Lower leg skin (tissue), 4 donors: ENCODE measurements around the gene AANAT. TPM values are rescaled to one million over a fixed set of nuclear protein-coding genes. Genes with fewer than 3 reads are reported as not detected.

Experiments used
- DNase-seq, 2 donors: peaks; one replicate each; pipeline ENCODE4 v3.0.0-alpha.2; 2019; ENCODE audit warnings: low spot score in 2 of 2
- H3K4me3 ChIP-seq: fragments of 200-600 bp; sonication (generic); 2 replicates; pipeline ENCODE4 v1.5.1; 2017; ENCODE audit warnings: mild to moderate bottlenecking, low read depth; ENCODE audit not compliant: poor library complexity, severe bottlenecking
- CTCF ChIP-seq, 3 donors: fragments of 450-650 bp; IDR thresholded peaks; one replicate each; pipeline ENCODE4 v1.5.1; 2016; ENCODE audit warnings: antibody characterized with exemption in 3 of 3, mild to moderate bottlenecking in 3 of 3, moderate library complexity in 2 of 3
- POLR2A ChIP-seq, 2 donors: fragments of 450-650 bp; IDR thresholded peaks; one replicate each; pipeline ENCODE4 v1.6.1; 2016 to 2017; ENCODE audit warnings: antibody characterized with exemption in 2 of 2, mild to moderate bottlenecking in 1 of 2, moderate library complexity in 1 of 2
- WGBS, 2 donors: methylation state at CpG; one replicate each; pipeline ENCODE4 v1.1.5; 2018; 5-methylcytosine and 5-hydroxymethylcytosine counted together
- intact Hi-C: fragments of 100-400 bp; cut with DNase I; formaldehyde crosslinking; loops from one replicate; pipeline ENCODE4 v1.15.0; 2023; ENCODE audit warnings: low total_unique reads
- total RNA-seq, 4 donors: library from RNA; depleted of rRNA; stranded (reverse); fragments of >200 nt; gene quantifications; one replicate each; pipeline ENCODE4 v1.1.0, GENCODE V29; 2016

AANAT gene
- total RNA-seq, 4 donors from 2014 or later, result not detected

DNA sequence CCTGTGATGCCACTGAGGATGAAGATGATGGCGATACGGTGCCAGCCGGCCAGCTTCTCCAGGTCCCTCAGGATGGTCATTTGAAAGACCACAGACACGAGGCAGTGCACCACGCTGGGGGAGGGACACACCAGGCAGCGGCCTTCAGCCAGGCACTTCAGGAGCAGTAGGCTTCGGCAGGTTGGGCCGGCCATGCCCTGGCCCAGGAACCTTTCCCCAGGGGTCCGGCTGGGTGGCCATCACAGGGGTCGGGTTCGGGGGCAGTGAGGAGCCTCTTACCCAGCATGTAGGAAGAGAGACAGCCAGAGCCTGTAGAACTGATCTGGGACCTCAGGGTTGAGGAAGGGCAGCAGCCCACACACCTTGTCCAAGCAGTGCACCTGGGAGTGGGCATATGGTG lies 5.3 kb downstream of the AANAT start:
- intact Hi-C loops, result no loop called here
- TF ChIP-seq POLR2A (IDR thresholded peaks at IDR 0.05), result no peak
- TF ChIP-seq CTCF (IDR thresholded peaks at IDR 0.05), result no peak
- no peak for DNase-seq

GRCh38 chr17:76473541-76473985 lies 6.2 kb downstream of the AANAT start:
- DNase-seq, result no peak
- TF ChIP-seq CTCF (IDR thresholded peaks at IDR 0.05), result no peak
- no peak for TF ChIP-seq POLR2A (IDR thresholded peaks at IDR 0.05)
- H3K4me3 ChIP-seq, result no peak overlapping the region
- intact Hi-C loops, result no loop called here
- WGBS, 2 donors, result 85 to 88% methylated on average over 15 to 18 of the region's 18 CpGs

More for the DNA sequence above, 5.3 kb downstream of the AANAT start:
- H3K4me3 ChIP-seq, result no peak overlapping the region
- 93% methylated on average over 8 to 11 of the region's 11 CpGs for WGBS, 2 donors

GRCh38 chr17:76474238-76474637 lies 6.8 kb downstream of the AANAT start:
- intact Hi-C loops, result no loop called here
- 90 to 96% methylated on average over 14 of the region's 14 CpGs for WGBS, 2 donors
- DNase-seq, result no peak
- H3K4me3 ChIP-seq, result no peak overlapping the region
- TF ChIP-seq POLR2A (IDR thresholded peaks at IDR 0.05), result no peak
- TF ChIP-seq CTCF (IDR thresholded peaks at IDR 0.05), result no peak

DNA sequence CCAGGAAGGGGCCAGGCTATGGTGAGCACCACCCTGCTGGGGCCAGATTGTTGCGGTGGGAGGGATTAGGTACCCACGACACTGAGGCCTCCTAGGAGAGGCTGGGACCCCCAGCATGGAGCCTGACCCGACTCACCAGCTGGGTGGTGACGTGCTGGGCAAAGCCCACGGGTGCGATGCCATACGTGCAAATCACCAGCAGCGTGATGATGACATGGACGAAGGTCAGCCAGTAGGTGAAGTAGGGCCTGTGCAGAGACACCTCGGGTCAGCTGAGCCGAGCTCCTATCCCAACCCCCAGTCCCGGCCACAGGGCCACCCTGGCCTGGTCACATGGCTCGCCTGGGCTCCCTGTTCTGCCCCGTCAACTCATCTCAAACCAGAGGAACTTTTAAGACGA lies 7.5 kb downstream of the AANAT start:
- intact Hi-C loops, result no loop called here
- WGBS, 2 donors, result 93 to 97% methylated on average over 5 to 15 of the region's 15 CpGs
- no peak for TF ChIP-seq POLR2A (IDR thresholded peaks at IDR 0.05)
- no peak for TF ChIP-seq CTCF (IDR thresholded peaks at IDR 0.05)
- H3K4me3 ChIP-seq, result no peak overlapping the region
- DNase-seq, result no peak

- DNase-seq, result no peak
- 96% methylated on average over 6 of the region's 6 CpGs for WGBS, 2 donors
- TF ChIP-seq POLR2A (IDR thresholded peaks at IDR 0.05) (no peak), CTCF (IDR thresholded peaks at IDR 0.05) (no peak)
- intact Hi-C loops, result no loop called here
- H3K4me3 ChIP-seq, result no peak overlapping the region
Observed at GRCh38 chr17:76475302-76475701, 7.9 kb downstream of the AANAT start.

DNA sequence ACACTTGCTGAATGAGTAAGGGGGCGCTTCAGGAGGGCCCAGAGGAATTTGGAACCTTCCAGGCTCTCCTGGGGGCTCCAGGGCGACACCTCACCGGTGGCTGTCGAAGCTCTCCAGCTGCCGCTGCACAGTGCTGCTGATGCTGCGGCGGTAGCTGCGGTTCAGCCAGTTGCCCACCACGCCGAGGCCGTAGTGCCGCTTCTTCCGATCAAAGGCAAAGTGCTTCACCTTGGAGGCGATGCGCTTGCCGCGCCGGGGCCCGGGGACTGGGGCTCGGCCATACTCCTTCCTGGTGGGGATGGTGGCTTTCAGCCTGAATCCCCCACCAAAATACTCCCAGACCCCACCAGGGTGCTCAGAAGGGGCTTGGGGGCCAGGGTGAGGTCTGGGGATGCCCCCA lies 9.3 kb downstream of the AANAT start:
- 93 to 94% methylated on average over 16 to 17 of the region's 20 CpGs for WGBS, 2 donors
- TF ChIP-seq POLR2A (IDR thresholded peaks at IDR 0.05) (no peak), CTCF (IDR thresholded peaks at IDR 0.05) (no peak)
- DNase-seq, result no peak
- intact Hi-C loops, result no loop called here
- H3K4me3 ChIP-seq, result no peak overlapping the region
